Measurements from ENCODE around the gene MME. TPM values are rescaled to one million over a fixed set of nuclear protein-coding genes. Genes with fewer than 3 reads are reported as not detected.

Gene MME
- total and polyA plus RNA-seq, 10 of the 15 experiments (the other 5 are each of a cell fraction or from before 2014, with no cell fraction given) = under 0.01 to 0.23 (median 0.09) TPM; not detected in 3

DNA sequence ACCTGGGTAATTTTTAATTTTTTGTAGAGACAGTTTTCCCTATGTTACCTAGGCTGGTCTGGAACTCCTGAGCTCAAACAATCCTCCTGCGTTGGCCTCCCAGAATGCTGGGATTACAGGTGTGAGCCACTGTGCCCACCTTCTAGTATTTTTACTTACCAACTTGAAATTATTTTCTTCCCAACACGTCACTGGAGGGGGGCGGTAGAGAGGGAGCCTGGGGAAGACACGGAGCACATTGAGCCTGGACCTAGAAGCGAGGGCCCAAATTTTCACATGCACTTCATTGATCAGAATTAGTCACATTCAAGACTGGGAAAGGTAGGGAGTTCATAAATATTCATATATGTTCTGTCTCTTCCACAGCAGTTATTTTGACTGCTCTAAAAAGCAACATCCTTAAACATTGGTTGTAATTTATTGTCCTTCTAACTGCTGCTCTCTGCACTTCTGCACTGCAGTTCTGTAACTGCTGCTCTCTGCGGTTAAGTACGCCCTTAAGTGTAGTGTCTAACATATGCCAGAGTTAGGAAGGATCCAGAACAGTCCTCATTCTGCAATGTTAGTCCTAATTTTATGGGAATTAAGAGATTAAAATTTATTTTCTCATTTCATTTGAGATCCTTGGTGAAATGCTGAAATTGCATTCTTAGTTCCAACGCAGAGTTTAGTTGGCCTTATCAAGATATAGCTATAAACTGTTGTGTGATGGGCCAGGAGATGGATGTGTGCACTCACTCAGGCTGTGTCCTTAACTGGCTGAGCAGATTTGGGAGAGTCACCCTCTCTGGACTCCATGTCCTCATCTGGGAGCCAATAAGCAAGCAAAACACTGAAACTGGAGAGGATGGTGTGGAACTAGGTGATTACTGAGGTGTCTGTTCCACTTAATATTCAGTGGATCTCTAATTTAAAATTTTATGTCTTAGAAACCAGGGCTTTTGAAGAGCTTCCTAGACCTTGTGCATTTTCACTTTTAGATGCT is 115.1 kb downstream of the MME start (continued):
- no peak for TF ChIP-seq ZSCAN29 (IDR thresholded peaks at IDR 0.05)
- no peak for TF ChIP-seq POU2F2 (IDR thresholded peaks at IDR 0.05; ENCODE audit: borderline replicate concordance, low read depth, low read length)
- TF ChIP-seq SREBF2 (IDR thresholded peaks at IDR 0.05; ENCODE audit: low read length) = no peak
- TF ChIP-seq RB1 (IDR thresholded peaks at IDR 0.05; ENCODE audit: borderline replicate concordance) = no peak
- no peak for TF ChIP-seq SMAD1 (IDR thresholded peaks at IDR 0.05; ENCODE audit: low read depth, partially characterized antibody)
- TF ChIP-seq, protein P1, sequence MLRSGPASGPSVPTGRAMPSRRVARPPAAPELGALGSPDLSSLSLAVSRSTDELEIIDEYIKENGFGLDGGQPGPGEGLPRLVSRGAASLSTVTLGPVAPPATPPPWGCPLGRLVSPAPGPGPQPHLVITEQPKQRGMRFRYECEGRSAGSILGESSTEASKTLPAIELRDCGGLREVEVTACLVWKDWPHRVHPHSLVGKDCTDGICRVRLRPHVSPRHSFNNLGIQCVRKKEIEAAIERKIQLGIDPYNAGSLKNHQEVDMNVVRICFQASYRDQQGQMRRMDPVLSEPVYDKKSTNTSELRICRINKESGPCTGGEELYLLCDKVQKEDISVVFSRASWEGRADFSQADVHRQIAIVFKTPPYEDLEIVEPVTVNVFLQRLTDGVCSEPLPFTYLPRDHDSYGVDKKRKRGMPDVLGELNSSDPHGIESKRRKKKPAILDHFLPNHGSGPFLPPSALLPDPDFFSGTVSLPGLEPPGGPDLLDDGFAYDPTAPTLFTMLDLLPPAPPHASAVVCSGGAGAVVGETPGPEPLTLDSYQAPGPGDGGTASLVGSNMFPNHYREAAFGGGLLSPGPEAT (IDR thresholded peaks at IDR 0.05; ENCODE audit: low read depth) = no peak
- TF ChIP-seq ESRRA (IDR thresholded peaks at IDR 0.05; ENCODE audit: low read length) = no peak
- no peak for TF ChIP-seq PML (IDR thresholded peaks at IDR 0.05; ENCODE audit: low read length)

DNA sequence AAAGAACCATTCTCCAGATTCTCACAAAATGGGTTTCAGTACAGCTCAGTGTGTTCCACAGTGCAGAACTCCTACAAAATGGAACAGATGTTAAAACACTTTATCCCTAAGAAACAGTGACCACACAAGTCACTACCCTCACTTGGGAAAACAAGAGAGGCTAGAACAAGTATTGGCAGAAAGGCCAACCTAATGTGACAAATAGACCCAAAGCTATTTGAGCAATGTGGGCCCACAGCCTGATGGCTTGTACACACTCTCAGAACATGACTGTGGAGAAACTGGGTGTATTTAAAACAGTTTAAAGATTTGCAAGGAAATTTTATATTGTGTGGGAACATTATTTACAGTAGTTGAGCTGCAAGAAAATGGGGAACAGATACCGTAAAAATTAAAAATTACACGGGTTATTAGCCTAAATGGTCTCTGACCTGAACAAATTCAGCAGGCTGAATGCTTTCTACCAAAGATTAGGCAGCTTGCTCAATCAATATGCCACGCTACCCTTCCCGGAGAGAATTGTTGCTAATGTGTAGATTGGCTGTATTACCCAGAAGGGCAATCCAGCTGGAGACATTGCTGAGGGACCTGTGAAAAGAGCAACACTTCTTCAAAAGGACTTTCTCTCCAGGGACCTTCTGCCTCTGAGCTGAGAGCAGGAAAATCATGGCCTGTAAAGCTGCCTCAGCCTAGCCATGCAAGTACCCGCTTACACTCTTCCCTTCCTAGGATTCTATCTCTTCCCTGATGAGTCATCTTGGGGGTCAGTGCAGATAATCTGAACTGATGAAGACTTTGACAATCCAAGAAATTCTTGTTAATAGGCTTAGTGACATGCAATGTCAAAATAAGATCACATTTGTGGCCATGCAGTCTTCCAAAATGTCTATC is 116.3 kb downstream of the MME start:
- no peak overlapping the region for H2AFZ ChIP-seq (ENCODE audit: control insufficient read depth, low read depth, low read length)
- ATAC-seq = no peak
- intact Hi-C loops (cut with micrococcal nuclease; ENCODE audit: unreplicated experiment) = no loop called here
- POLR2A ChIA-PET = interaction anchor here (0.5 kb wide), 1 partner anchor 60 kb away, joined by 3 read pairs; no protein-coding TSS in a partner anchor
- no peak overlapping the region for H3K9ac ChIP-seq (ENCODE audit: control insufficient read depth, insufficient read depth, low read length)
- H3K27me3 ChIP-seq (replicated peaks in 1 of 2; ENCODE audit: control insufficient read depth in 2 of 2, insufficient read depth in 2 of 2, low read length in 1 of 2) = no peaks in the 10 kb centered on the region
- no peak for DNase-seq (ENCODE audit: low read depth, low spot score)
- H3K9me3 ChIP-seq (replicated peaks; ENCODE audit: control insufficient read depth, insufficient read depth, low read length) = no peaks in the 10 kb centered on the region
- in situ Hi-C loops (cut with MboI) = no loop called here
- H3K36me3 ChIP-seq (ENCODE audit: control insufficient read depth in 2 of 2, insufficient read depth in 2 of 2, low read length in 1 of 2) = no peaks in the 10 kb centered on the region
- TF ChIP-seq PAX8 (IDR thresholded peaks at IDR 0.05) = no peak
- no peak for TF ChIP-seq JUNB (IDR thresholded peaks at IDR 0.05)
- no peak for TF ChIP-seq ZNF274 (IDR thresholded peaks at IDR 0.05; ENCODE audit: insufficient read depth, insufficient read length)
- no peak for TF ChIP-seq ZNF207 (IDR thresholded peaks at IDR 0.05; ENCODE audit: borderline replicate concordance)
- TF ChIP-seq RB1 (IDR thresholded peaks at IDR 0.05; ENCODE audit: borderline replicate concordance) = no peak
- no peak for TF ChIP-seq BCL11A (IDR thresholded peaks at IDR 0.05; ENCODE audit: low read depth, low read length)
- no peak for TF ChIP-seq POU2F2 (IDR thresholded peaks at IDR 0.05; ENCODE audit: borderline replicate concordance, low read depth, low read length)
- no peaks in the 10 kb centered on the region for H3K4me1 ChIP-seq (ENCODE audit: control insufficient read depth, insufficient read depth, low read length)
- H3K4me2 ChIP-seq (ENCODE audit: control insufficient read depth, insufficient read depth) = no peak overlapping the region
- H3K27ac ChIP-seq (ENCODE audit: control insufficient read depth, insufficient read depth) = no peak overlapping the region
- H3K79me2 ChIP-seq (ENCODE audit: control insufficient read depth, insufficient read depth, low read length) = no peaks in the 10 kb centered on the region
- FAIRE-seq = no peak
- H4K20me1 ChIP-seq (ENCODE audit: control insufficient read depth, insufficient read depth) = no peaks in the 10 kb centered on the region
- CTCF ChIA-PET = no interaction called here
- 36% methylated on average over 5 of the region's 5 CpGs for WGBS (ENCODE audit: insufficient coverage, insufficient replicate concordance, low lambda C conversion rate, missing lambda C conversion rate)
- RAD21 ChIA-PET (ENCODE audit: unreplicated experiment) = no interaction called here
- SMC1A ChIA-PET (ENCODE audit: uncharacterized antibody, unreplicated experiment) = interaction anchor here (0.5 to 1.1 kb wide), 2 partner anchors 17 to 146 kb away, joined by 3 read pairs; no protein-coding TSS in a partner anchor
- BruUV-seq (replicated peaks) = no TSS peak
- H3K4me3 ChIP-seq = no peak overlapping the region

Data from GM12878 (cell line).